SHP77 (cell line): ENCODE measurements around the gene PCCA.
"Not testable (repeated sequence)": the region's sequence is repeated elsewhere in the genome, so short reads cannot be mapped to it uniquely, and the experiment has no call there.

Experiments used
- DNase-seq, 2 experiments: peaks; one replicate each; lab custom pipeline; 2025; lab: John Stamatoyannopoulos, UW

Gene PCCA

GRCh38 chr13:100088644-100089464, at the start of gene PCCA:
Gene PCCA (plus strand): TSS chr13:100089093. CDS start chr13:100089121, 28 bp downstream.
- peak; percentile 98 to 99 for DNase-seq

GRCh38 chr13:100039740-100040139, 49.2 kb upstream of the PCCA start:
- peak in 1 of 2 experiments; percentile 29 for DNase-seq

GRCh38 chr13:100040196-100040595, 48.7 kb upstream of the PCCA start:
- peak; percentile 54 to 66 for DNase-seq

GRCh38 chr13:100044936-100045335, 44.0 kb upstream of the PCCA start:
- no peak for DNase-seq

- no peak for DNase-seq
Measured at GRCh38 chr13:100045355-100045754, 43.5 kb upstream of the PCCA start.

GRCh38 chr13:100051070-100051469, 37.8 kb upstream of the PCCA start:
- DNase-seq, result no peak

GRCh38 chr13:100059827-100060226, 29.1 kb upstream of the PCCA start:
- DNase-seq, result no peak

- DNase-seq, result peak; percentile 63 to 64
Measured at GRCh38 chr13:100063333-100063732, 25.6 kb upstream of the PCCA start.

- no peak for DNase-seq
Measured at GRCh38 chr13:100063906-100064305, 25.0 kb upstream of the PCCA start.

GRCh38 chr13:100068133-100068931, 20.6 kb upstream of the PCCA start:
- no peak for DNase-seq

- no peak for DNase-seq
Measured at GRCh38 chr13:100069278-100069677, 19.6 kb upstream of the PCCA start.

- DNase-seq, result no peak
Measured at GRCh38 chr13:100075700-100076587, 12.9 kb upstream of the PCCA start.

GRCh38 chr13:100079003-100079402, 9.9 kb upstream of the PCCA start:
- DNase-seq, result peak; percentile 51

GRCh38 chr13:100083401-100083800, 5.5 kb upstream of the PCCA start:
- DNase-seq, result not testable (repeated sequence)

- DNase-seq, result peak in 1 of 2 experiments; percentile 54
Measured at GRCh38 chr13:100088273-100088643, 635 bp upstream of the PCCA start.

- peak in 1 of 2 experiments; percentile 19 for DNase-seq
Measured at GRCh38 chr13:100089465-100090032, 656 bp downstream of the PCCA start.

GRCh38 chr13:100090861-100091260, 2.0 kb downstream of the PCCA start:
- DNase-seq, result no peak

- no peak for DNase-seq
Measured at GRCh38 chr13:100091391-100091790, 2.5 kb downstream of the PCCA start.

GRCh38 chr13:100092273-100092672, 3.4 kb downstream of the PCCA start:
- not testable (repeated sequence) for DNase-seq

- DNase-seq, result no peak
Measured at GRCh38 chr13:100095498-100095897, 6.6 kb downstream of the PCCA start.

GRCh38 chr13:100096526-100096925, 7.6 kb downstream of the PCCA start:
- no peak for DNase-seq

GRCh38 chr13:100097821-100098220, 8.9 kb downstream of the PCCA start:
- DNase-seq, result no peak
